OCI-LY3 (cell line): ENCODE data around the gene ANK2.

ENCODE experiments used
- H2AFZ ChIP-seq: fragments of 200-600, 300-600 bp; shearing (Covaris generic); 2 replicates; pipeline ENCODE4 v1.6.0; 2014; ENCODE audit warnings: antibody characterized with exemption, low read depth, low read length
- H3K27ac ChIP-seq: fragments of 200-600, 300-600 bp; sonication (generic); 2 replicates; pipeline ENCODE4 v1.5.1; 2014; ENCODE audit warnings: mild to moderate bottlenecking, low read length, moderate library complexity, mixed read lengths
- H3K27me3 ChIP-seq: fragments of 200-600, 300-600 bp; sonication (generic); 2 replicates; pipeline ENCODE4 v1.6.1; 2014; ENCODE audit warnings: low read depth, low read length, mixed read lengths
- H3K36me3 ChIP-seq: fragments of 200-600, 300-600 bp; sonication (generic); replicated peaks from 2 replicates; pipeline ENCODE3; 2014; ENCODE audit warnings: low read depth, low read length, mixed read lengths
- H3K4me1 ChIP-seq: fragments of 300-600, 200-600 bp; sonication (generic); 2 replicates; pipeline ENCODE4 v1.6.1; 2014; ENCODE audit warnings: low read length, mixed read lengths
- H3K4me2 ChIP-seq: fragments of 200-600, 300-600 bp; sonication (generic); 2 replicates; pipeline ENCODE4 v1.6.1; 2014; ENCODE audit warnings: low read length, mixed read lengths
- H3K4me3 ChIP-seq: fragments of 300-600, 200-600 bp; sonication (generic); 2 replicates; pipeline ENCODE4 v1.5.1; 2014; ENCODE audit warnings: antibody characterized with exemption, mild to moderate bottlenecking, low read length, moderate library complexity
- H3K79me2 ChIP-seq: fragments of 300-600, 200-600 bp; shearing (Covaris generic); 2 replicates; pipeline ENCODE4 v1.6.1; 2014; ENCODE audit warnings: mild to moderate bottlenecking, low read length, mixed read lengths
- H3K9ac ChIP-seq: fragments of 300-600, 200-600 bp; shearing (Covaris generic); 2 replicates; pipeline ENCODE4 v1.6.0; 2014; ENCODE audit warnings: mild to moderate bottlenecking, low read length, moderate library complexity
- H3K9me3 ChIP-seq: fragments of 200-600, 300-600 bp; shearing (Covaris generic); 2 replicates; pipeline ENCODE4 v1.6.1; 2014; ENCODE audit warnings: low read length, mixed read lengths; ENCODE audit not compliant: insufficient read depth
- H4K20me1 ChIP-seq: fragments of 200-600, 300-600 bp; sonication (generic); 2 replicates; pipeline ENCODE4 v1.6.1; 2016; ENCODE audit warnings: low read length, mixed read lengths; ENCODE audit not compliant: insufficient read depth
- CTCF ChIP-seq: fragments of 200-600, 300-600 bp; sonication (generic); IDR thresholded peaks from 2 replicates; pipeline ENCODE4 v1.5.1; 2014; ENCODE audit warnings: antibody characterized with exemption, low read length, low read depth
- EZH2phosphoT487 ChIP-seq: fragments of 200-600 bp; shearing (Covaris generic); IDR thresholded peaks from 2 replicates; pipeline ENCODE4 v1.6.1; 2018; ENCODE audit warnings: antibody characterized with exemption, mixed run types, low read depth

Gene ANK2

GRCh38 chr4:113331811-113332210 is 282.4 kb downstream of the ANK2 start:
- no peaks in the 10 kb centered on the region for H3K36me3 ChIP-seq
- H3K27ac ChIP-seq, result no peak overlapping the region
- H2AFZ ChIP-seq, result no peak overlapping the region
- H3K9me3 ChIP-seq, result no peaks in the 10 kb centered on the region
- no peaks in the 10 kb centered on the region for H3K27me3 ChIP-seq
- no peak overlapping the region for H3K4me3 ChIP-seq
- H3K79me2 ChIP-seq, result no peaks in the 10 kb centered on the region
- H3K9ac ChIP-seq, result no peak overlapping the region
- H3K4me1 ChIP-seq, result no peaks in the 10 kb centered on the region
- no peaks in the 10 kb centered on the region for H4K20me1 ChIP-seq
- TF ChIP-seq EZH2phosphoT487, result no peak
- no peak for TF ChIP-seq CTCF
- H3K4me2 ChIP-seq, result no peak overlapping the region

- no peaks in the 10 kb centered on the region for H3K9me3 ChIP-seq
- H3K9ac ChIP-seq, result no peak overlapping the region
- no peak overlapping the region for H3K27ac ChIP-seq
- no peak overlapping the region for H3K4me3 ChIP-seq
- TF ChIP-seq CTCF (no peak), EZH2phosphoT487 (no peak)
- no peaks in the 10 kb centered on the region for H4K20me1 ChIP-seq
- H3K4me2 ChIP-seq, result no peak overlapping the region
- H3K27me3 ChIP-seq, result no peaks in the 10 kb centered on the region
- no peaks in the 10 kb centered on the region for H3K4me1 ChIP-seq
- no peaks in the 10 kb centered on the region for H3K36me3 ChIP-seq
- H2AFZ ChIP-seq, result no peak overlapping the region
- no peaks in the 10 kb centered on the region for H3K79me2 ChIP-seq
Measured at GRCh38 chr4:113332701-113333100, 283.2 kb downstream of the ANK2 start.

GRCh38 chr4:113335746-113336145 is 286.3 kb downstream of the ANK2 start:
- Histone ChIP-seq H3K9me3 (no peaks in the 10 kb centered on the region), H3K9ac (no peak overlapping the region), H3K4me2 (no peak overlapping the region), H3K27me3 (no peaks in the 10 kb centered on the region), H3K4me1 (no peaks in the 10 kb centered on the region), H3K4me3 (no peak overlapping the region), H3K27ac (no peak overlapping the region), H3K79me2 (no peaks in the 10 kb centered on the region), H4K20me1 (no peaks in the 10 kb centered on the region), H3K36me3 (no peaks in the 10 kb centered on the region), H2AFZ (no peak overlapping the region)
- TF ChIP-seq EZH2phosphoT487, result no peak
- TF ChIP-seq CTCF, result no peak

GRCh38 chr4:113336556-113336955 is 287.1 kb downstream of the ANK2 start:
- no peaks in the 10 kb centered on the region for H3K36me3 ChIP-seq
- H3K4me1 ChIP-seq, result no peaks in the 10 kb centered on the region
- H4K20me1 ChIP-seq, result no peaks in the 10 kb centered on the region
- H3K4me3 ChIP-seq, result no peak overlapping the region
- H3K9me3 ChIP-seq, result no peaks in the 10 kb centered on the region
- no peak overlapping the region for H3K27ac ChIP-seq
- H3K79me2 ChIP-seq, result no peaks in the 10 kb centered on the region
- H2AFZ ChIP-seq, result no peak overlapping the region
- TF ChIP-seq EZH2phosphoT487 (no peak), CTCF (no peak)
- no peak overlapping the region for H3K9ac ChIP-seq
- H3K4me2 ChIP-seq, result no peak overlapping the region
- H3K27me3 ChIP-seq, result no peaks in the 10 kb centered on the region
